H1 (cell line): ENCODE results near the gene RNF149. TPM values are rescaled to one million over a fixed set of nuclear protein-coding genes. Genes with fewer than 3 reads are reported as not detected.

Experiments used
- ATF3 ChIP-seq: IDR thresholded peaks from 2 replicates; pipeline ENCODE4 v1.6.1; 2011; ENCODE audit warnings: low read depth, mild to moderate bottlenecking, low read length; ENCODE audit not compliant: insufficient read depth
- BCL11A ChIP-seq, 2 experiments: IDR thresholded peaks; one replicate each; pipeline ENCODE4 v1.6.1; 2011; ENCODE audit warnings: low read depth in 2 of 2, low read length in 2 of 2, mild to moderate bottlenecking in 2 of 2
- CTCF ChIP-seq, 3 experiments: IDR thresholded peaks; 1 replicate in 2 of 3; 2 replicates in 1 of 3; pipeline versions ENCODE4 v1.5.1 to v1.6.1; 2011; ENCODE audit warnings: low read length in 3 of 3, mild to moderate bottlenecking in 3 of 3, inconsistent platforms in 2 of 3, low read depth in 1 of 3, moderate library complexity in 1 of 3; ENCODE audit not compliant: insufficient read depth in 1 of 3; ENCODE audit errors: control extremely low read depth in 1 of 3
- E2F6 ChIP-seq: IDR thresholded peaks from 2 replicates; pipeline ENCODE4 v1.6.1; 2012; ENCODE audit warnings: inconsistent platforms
- JUN ChIP-seq: IDR thresholded peaks from 2 replicates; pipeline ENCODE4 v1.6.1; 2011; ENCODE audit warnings: low read depth, mild to moderate bottlenecking, improper control_type of control experiment, low read length
- JUND ChIP-seq: IDR thresholded peaks from 2 replicates; pipeline ENCODE4 v1.6.1; 2011; ENCODE audit warnings: mild to moderate bottlenecking, improper control_type of control experiment, low read length
- MAFK ChIP-seq: IDR thresholded peaks from 2 replicates; pipeline ENCODE4 v1.6.1; 2012; ENCODE audit warnings: low read depth, mild to moderate bottlenecking, improper control_type of control experiment, low read length
- MAX ChIP-seq: IDR thresholded peaks from 2 replicates; pipeline ENCODE4 v1.6.1; 2012; ENCODE audit warnings: inconsistent platforms
- RAD21 ChIP-seq, 2 experiments: IDR thresholded peaks in 1 of 2; conservative IDR thresholded peaks in 1 of 2; 2 replicates each; pipeline ENCODE4 v1.6.1; 2011; ENCODE audit warnings: low read depth in 2 of 2, low read length in 2 of 2, improper control_type of control experiment in 1 of 2, inconsistent platforms in 1 of 2, mild to moderate bottlenecking in 1 of 2, moderate library complexity in 1 of 2
- SAP30 ChIP-seq: fragments of 300-600 bp; sonication (generic); IDR thresholded peaks from 2 replicates; pipeline ENCODE4 v1.7.1; 2012; ENCODE audit warnings: low read length, moderate library complexity, mild to moderate bottlenecking, inconsistent platforms; ENCODE audit not compliant: insufficient read depth, insufficient replicate concordance
- USF2 ChIP-seq: IDR thresholded peaks from 2 replicates; pipeline ENCODE4 v1.6.1; 2011; ENCODE audit warnings: low read length, improper control_type of control experiment
- polyA plus RNA-seq, 7 experiments: library from polyadenylated mRNA; depleted of rRNA in 3 of 7; stranded (reverse) in 5 of 7; unstranded in 2 of 7; fragments of >200 nt in 5 of 7; fragments of 200-250 nt in 2 of 7; gene quantifications; 1 replicate in 5 of 7; 2 replicates in 1 of 7; 4 replicates in 1 of 7; pipeline versions ENCODE4 v1.2.1 to v1.2.3, GENCODE V29; 2011 to 2013; ENCODE audit warnings: missing spikeins in 2 of 7, mixed read lengths in 2 of 7
- total RNA-seq: library from RNA; stranded (reverse); fragmentation: NEBNext Ultra II Directional; extraction: Animal tissue kit (Norgen Biotek cat#: 25700); gene quantifications from 2 replicates; pipeline ENCODE4 v1.2.1, GENCODE V29; 2021

RNF149 gene
- total and polyA plus RNA-seq, 2 of the 8 experiments (the other 6 are each of a cell fraction or from before 2014, with no cell fraction given) = 16.6 to 28.2 TPM

- TF ChIP-seq CTCF (IDR thresholded peaks at IDR 0.05; ENCODE audit: control extremely low read depth in 1 of 3, insufficient read depth in 1 of 3, low read depth in 1 of 3, low read length in 3 of 3) (peak; percentile 74 to 88 (median 85)), ATF3 (no peak), JUND (no peak), MAFK (peak; percentile 86), JUN (no peak), RAD21 (IDR thresholded peaks at IDR 0.05 in 1 of 2, conservative IDR thresholded peaks at IDR 0.05 in 1 of 2; ENCODE audit: low read depth in 2 of 2, low read length in 2 of 2) (peak; percentile 86 to 89), SAP30 (no peak), USF2 (no peak), BCL11A (IDR thresholded peaks at IDR 0.05; ENCODE audit: low read depth in 2 of 2, low read length in 2 of 2) (no peak), MAX (no peak), E2F6 (no peak)
Measured at GRCh38 chr2:101341901-101342624, 33.6 kb upstream of the RNF149 start (continued).
